Astrocyte of the cerebellum (primary cell): ENCODE results near the gene REL.

Experiments
- DNase-seq: peaks from one replicate; pipeline ENCODE4 v3.0.0-alpha.2; 2011; ENCODE audit warnings: low read depth
- H3K4me3 ChIP-seq: 2 replicates; pipeline ENCODE4 v1.5.1; 2011; ENCODE audit warnings: mild to moderate bottlenecking, low read depth, low read length, moderate library complexity
- CTCF ChIP-seq: IDR thresholded peaks from 2 replicates; pipeline ENCODE4 v1.5.1; 2012; ENCODE audit warnings: low read length, low read depth, moderate library complexity, mild to moderate bottlenecking; ENCODE audit errors: missing control alignments
- in situ Hi-C: cut with HindIII; loops from 2 replicates; pipeline ENCODE4 v1.10.0; 2017; ENCODE audit warnings: low sequenced_read_pairs

REL gene

GRCh38 chr2:60852282-60852860, 29.0 kb upstream of the REL start:
- DNase-seq, result no peak

GRCh38 chr2:60853531-60853930, 27.8 kb upstream of the REL start:
- no peak for DNase-seq
- in situ Hi-C loops, result no loop called here
- TF ChIP-seq CTCF, result no peak
- no peak overlapping the region for H3K4me3 ChIP-seq

More at GRCh38 chr2:60852282-60852860, 29.0 kb upstream of the REL start:
- no peak overlapping the region for H3K4me3 ChIP-seq
- no peak for TF ChIP-seq CTCF
- in situ Hi-C loops, result no loop called here

GRCh38 chr2:60855989-60856669, 25.2 kb upstream of the REL start:
- H3K4me3 ChIP-seq, result no peak overlapping the region
- TF ChIP-seq CTCF, result no peak
- in situ Hi-C loops, result no loop called here
- DNase-seq, result no peak

- DNase-seq, result no peak
- TF ChIP-seq CTCF, result no peak
- in situ Hi-C loops, result no loop called here
- no peak overlapping the region for H3K4me3 ChIP-seq
Measured at GRCh38 chr2:60857056-60857455, 24.3 kb upstream of the REL start.

- TF ChIP-seq CTCF, result no peak
- in situ Hi-C loops, result no loop called here
- H3K4me3 ChIP-seq, result no peak overlapping the region
- DNase-seq, result no peak
Measured at GRCh38 chr2:60858897-60859311, 22.5 kb upstream of the REL start.

- in situ Hi-C loops, result loop anchor here (5.0 kb wide), 1 partner anchor 106 kb away; no protein-coding TSS in a partner anchor
- TF ChIP-seq CTCF, result no peak
- DNase-seq, result no peak
- H3K4me3 ChIP-seq, result no peak overlapping the region
Measured at GRCh38 chr2:60861736-60862135, 19.6 kb upstream of the REL start.
